GM12878 (cell line): Measurements from ENCODE around the gene FUZ.

Source experiments
- CBX5 ChIP-seq: sonication (generic); IDR thresholded peaks from 2 replicates; pipeline ENCODE4 v1.6.1; 2016; ENCODE audit warnings: low read depth, moderate library complexity, mild to moderate bottlenecking, inconsistent platforms
- CEBPZ ChIP-seq: fragments of 150-350 bp; IDR thresholded peaks from 2 replicates; pipeline ENCODE4 v1.6.1; 2016; ENCODE audit warnings: low read depth, low read length
- SP1 ChIP-seq: IDR thresholded peaks from one replicate; pipeline ENCODE4 v1.6.1; 2011; ENCODE audit warnings: low read depth, low read length
- TF ChIP-seq, protein P1 (sequence below), 3 experiments: IDR thresholded peaks in 2 of 3; conservative IDR thresholded peaks in 1 of 3; 2 replicates each; pipeline ENCODE4 v1.5.1; 2011; ENCODE audit warnings: low read depth in 3 of 3, low read length in 3 of 3, mild to moderate bottlenecking in 3 of 3, control low read depth in 2 of 3, moderate library complexity in 2 of 3, inconsistent platforms in 1 of 3, mixed read lengths in 1 of 3; ENCODE audit not compliant: control insufficient read depth in 2 of 3, insufficient read depth in 1 of 3; ENCODE audit errors: extremely low read depth in 1 of 3
- TF ChIP-seq, protein P2 (sequence below): IDR thresholded peaks from 2 replicates; pipeline ENCODE4 v1.6.1; 2012; ENCODE audit warnings: low read depth, low read length, improper control_type of control experiment

- no peak for TF ChIP-seq CEBPZ
- TF ChIP-seq, protein P1, sequence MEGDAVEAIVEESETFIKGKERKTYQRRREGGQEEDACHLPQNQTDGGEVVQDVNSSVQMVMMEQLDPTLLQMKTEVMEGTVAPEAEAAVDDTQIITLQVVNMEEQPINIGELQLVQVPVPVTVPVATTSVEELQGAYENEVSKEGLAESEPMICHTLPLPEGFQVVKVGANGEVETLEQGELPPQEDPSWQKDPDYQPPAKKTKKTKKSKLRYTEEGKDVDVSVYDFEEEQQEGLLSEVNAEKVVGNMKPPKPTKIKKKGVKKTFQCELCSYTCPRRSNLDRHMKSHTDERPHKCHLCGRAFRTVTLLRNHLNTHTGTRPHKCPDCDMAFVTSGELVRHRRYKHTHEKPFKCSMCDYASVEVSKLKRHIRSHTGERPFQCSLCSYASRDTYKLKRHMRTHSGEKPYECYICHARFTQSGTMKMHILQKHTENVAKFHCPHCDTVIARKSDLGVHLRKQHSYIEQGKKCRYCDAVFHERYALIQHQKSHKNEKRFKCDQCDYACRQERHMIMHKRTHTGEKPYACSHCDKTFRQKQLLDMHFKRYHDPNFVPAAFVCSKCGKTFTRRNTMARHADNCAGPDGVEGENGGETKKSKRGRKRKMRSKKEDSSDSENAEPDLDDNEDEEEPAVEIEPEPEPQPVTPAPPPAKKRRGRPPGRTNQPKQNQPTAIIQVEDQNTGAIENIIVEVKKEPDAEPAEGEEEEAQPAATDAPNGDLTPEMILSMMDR (IDR thresholded peaks at IDR 0.05 in 2 of 3, conservative IDR thresholded peaks at IDR 0.05 in 1 of 3; ENCODE audit: control insufficient read depth in 2 of 3, extremely low read depth in 1 of 3, insufficient read depth in 1 of 3, low read depth in 3 of 3, low read length in 3 of 3): no peak
- TF ChIP-seq, protein P2, sequence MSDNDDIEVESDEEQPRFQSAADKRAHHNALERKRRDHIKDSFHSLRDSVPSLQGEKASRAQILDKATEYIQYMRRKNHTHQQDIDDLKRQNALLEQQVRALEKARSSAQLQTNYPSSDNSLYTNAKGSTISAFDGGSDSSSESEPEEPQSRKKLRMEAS: no peak
- TF ChIP-seq SP1: no peak
- no peak for TF ChIP-seq CBX5
Measured at GRCh38 chr19:49770529-49770928, 42.6 kb downstream of the FUZ start.
